Embryonic facial prominence (tissue), 1 donor: ENCODE data around the gene DHRS13.
"Not testable (repeated sequence)": the region's sequence is repeated elsewhere in the genome, so short reads cannot be mapped to it uniquely, and the experiment has no call there.

Experiments used
- DNase-seq: peaks from one replicate; pipeline ENCODE4 v3.0.0-alpha.2; 2016; ENCODE audit errors: extremely low spot score

DHRS13 gene

DNA sequence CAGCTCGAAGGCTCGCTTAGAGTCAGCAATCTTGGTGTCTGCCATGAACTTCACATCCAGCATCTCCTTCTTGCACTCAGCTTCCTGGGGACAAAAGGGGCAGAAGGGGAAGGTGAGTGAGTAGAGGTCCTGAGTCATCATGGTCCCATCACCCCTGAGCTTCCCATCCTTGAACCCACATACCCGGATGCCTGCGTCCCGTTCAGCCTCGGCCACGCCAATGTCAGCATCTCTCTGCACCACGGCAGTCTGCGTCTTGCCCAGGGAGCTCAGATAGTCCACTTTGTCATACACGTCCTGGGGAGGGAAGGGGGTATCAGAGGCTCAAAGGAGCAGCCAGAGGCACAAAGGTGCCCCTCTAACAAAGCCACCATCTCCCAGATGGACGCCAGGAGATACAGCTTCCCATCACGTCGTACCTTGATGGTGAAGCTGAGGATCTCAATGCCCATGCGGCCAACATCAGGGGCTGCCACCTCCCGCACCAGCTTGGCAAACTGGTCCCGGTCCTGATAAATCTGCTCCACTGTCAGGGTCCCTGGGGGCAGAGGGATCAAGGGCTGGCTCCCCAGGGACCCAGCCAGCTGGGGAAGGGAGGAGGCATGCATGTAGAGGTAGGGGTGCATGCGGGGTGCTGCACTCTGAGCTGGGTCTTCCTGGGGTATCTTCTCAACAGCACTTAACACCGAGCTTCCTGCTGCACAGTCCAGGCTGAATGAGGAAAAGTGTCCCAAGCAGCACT lies 20.6 kb downstream of the DHRS13 start:
- no peak for DNase-seq

DNA sequence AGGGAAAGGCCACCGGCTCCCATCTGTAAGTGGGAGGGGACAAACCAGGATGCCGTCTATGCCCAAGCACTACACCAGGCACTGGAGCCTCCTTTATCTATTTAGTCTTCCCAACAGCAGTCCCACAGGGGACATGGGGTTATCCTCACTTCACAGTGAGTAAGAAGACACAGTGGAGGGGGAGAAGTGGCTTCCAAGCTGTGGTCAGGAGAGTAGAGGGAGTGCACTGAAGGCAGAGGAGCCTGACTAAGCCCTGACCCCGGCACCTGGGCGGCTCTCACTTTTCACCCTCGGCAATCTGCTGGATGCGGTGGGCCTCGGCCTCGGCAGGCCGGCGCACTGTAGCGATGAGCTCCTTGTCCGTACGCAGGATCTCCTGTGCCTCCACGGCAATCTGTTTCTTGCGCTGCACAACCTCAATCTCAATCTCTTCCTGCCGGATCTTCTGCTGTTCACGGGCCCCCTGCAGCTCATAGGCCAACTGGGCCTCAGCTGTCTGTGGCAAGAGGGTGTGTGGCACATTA lies 21.3 kb downstream of the DHRS13 start:
- DNase-seq: no peak

DNA sequence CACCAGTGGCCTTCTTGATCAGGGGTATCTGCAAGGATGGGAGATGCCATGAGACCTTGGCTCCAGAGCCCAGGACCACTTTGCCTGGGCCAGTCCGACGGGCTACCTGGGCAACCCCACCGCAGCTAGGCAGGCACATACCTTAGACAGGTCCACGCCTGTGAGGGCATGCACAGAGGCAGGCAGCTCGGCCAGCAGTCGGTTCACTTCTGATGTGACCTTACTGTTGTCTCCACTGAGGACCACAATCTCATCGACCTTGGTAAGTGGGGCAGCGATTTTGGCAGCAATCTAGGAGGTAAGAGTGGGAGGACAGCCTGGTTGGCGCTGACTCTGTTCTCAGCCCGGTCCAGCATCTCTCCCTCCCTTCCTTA lies 22.3 kb downstream of the DHRS13 start:
- DNase-seq: no peak

DNA sequence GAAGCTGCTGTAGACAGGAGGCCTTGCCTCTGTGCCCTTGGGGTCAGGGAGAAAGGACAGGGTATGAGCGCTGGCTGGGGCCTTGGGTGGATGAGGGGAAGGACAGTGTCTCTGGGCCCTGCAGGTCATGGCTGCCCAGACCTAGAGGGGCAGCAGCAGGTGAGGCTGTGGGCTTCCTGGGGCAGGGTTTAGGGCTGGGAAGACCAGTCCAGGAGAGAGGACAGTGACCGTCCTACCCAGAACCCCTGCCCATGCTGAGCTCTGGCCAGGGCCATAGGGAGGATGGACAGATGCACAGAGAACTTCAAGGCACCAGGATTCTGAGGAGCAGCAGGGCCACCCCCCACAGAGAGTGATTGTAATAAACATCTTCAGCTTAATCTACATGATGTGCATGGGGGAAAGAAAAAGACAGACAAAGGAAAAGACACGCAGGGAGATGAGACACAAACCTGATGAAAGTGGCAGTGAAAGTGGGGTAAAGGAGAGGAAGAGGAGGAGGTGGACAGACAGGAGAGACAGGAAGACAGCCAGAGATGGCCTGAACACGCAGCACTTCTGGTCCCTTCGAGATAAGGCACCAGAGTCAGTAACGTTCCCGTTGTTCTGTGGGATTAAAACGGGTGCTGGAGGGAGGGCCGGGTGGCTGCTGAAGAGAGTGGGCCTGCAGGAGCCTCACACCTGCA lies 22.9 kb downstream of the DHRS13 start:
- no peak for DNase-seq

DNA sequence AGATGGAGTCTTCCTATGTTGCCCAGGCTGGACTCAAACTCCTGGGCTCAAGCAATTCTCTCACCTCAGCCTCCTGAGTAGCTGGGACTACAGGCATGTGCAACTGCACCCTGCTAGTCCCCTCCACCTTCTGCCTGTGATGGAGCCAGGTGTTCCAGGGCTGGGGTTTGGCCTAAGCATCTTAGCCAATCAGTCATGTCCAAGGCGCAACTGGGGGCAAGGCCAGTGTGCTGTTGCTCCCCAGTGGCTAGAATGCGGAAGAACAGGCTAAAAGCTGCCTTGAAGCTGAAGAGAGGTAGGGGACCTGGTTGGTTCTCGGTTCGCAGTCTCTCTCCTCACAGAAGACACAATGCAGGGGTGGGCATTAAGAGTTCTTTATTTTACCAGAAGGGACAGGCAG lies 23.9 kb downstream of the DHRS13 start:
- DNase-seq: no peak

DNA sequence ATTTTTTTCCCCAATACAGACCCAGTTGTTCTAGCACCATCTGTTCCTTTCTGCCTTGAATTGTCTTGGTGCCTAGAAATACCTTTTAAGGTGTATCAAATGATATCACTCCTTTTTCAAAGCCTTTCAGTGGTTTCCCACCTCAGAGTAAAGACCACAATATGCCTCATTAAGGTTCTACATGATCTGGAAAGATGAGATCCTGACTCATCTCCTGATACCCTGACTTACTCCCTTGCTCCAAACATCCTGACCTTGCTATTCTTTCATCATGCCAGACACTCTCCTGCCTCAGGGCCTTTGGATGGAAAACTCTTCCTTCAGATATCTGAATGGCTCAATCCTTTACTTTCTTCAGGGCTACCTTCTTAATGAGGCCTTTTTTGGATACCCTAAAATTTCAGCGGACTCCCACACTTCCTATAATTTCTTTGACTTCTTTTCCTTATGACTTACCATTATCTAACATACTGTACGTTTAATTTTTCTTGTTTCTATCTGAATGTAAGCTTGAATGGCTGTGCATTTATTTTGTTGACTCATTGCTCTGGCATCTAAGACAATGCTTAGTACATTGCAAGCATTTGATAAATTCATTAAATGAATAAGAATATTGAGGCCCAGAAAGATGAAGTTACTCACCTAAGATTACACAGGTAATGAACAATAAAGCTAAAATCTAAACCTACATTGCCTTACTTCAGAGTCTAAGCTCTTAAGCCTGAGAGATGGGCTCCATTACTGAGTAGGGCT lies 24.5 kb downstream of the DHRS13 start:
- DNase-seq: no peak

DNA sequence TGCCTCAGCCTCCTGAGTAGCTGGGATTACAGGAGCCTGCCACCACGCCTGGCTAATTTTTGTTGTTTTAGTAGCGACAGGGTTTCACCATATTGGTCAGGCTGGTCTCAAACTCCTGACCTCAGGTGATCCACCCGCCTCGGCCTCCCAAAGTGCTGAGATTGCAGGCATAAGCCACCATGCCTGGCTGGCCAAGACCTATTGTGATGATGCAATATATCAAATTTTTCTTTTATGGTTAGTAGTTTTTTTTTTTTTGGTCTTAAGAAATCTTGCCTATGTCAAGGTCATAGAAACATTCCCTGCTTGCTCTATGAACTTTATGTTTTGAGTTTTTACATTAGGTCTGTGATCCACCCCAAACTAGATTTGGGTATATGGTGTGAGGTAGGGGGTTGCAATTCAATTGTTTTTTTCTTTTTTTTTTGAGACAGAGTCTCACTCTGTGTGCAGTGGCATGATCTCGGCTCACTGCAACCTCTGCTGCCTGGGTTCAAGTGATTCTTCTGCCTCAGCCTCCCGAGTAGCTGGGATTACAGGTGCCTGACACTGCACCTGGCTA lies 25.6 kb downstream of the DHRS13 start:
- not testable (repeated sequence) for DNase-seq

DNA sequence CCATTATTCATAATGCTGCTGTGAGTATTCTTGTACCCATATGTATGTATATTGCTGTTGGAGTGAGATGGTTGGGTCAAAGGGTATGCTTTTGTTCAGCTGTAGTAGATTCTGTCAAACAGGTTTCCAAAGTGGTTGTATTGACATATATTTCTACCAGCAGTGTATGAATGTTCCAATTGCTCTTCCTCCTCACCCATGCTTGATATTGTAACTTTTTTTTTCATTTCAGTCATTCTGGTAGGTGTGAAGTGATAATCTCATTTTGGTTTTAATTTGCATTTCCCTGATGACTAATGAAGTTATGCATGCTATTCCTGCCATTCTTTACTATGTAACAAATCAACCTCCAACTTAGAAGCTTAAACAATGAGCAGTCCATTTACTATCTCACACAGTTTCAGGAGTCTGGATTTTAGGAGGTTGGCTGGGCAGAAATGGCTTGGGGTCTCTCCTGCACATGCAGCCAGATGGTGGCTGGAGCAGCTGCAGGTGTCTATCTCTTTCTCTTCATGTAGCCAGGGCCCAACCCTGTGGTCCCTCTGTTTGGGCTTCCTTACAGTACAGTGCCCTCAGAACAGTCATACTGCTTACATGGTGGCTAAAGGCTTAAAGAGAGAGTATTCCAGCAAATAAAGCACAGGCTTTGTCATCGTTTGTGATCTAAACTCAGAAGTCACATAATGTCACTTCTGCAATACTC lies 26.9 kb downstream of the DHRS13 start:
- DNase-seq: no peak

DNA sequence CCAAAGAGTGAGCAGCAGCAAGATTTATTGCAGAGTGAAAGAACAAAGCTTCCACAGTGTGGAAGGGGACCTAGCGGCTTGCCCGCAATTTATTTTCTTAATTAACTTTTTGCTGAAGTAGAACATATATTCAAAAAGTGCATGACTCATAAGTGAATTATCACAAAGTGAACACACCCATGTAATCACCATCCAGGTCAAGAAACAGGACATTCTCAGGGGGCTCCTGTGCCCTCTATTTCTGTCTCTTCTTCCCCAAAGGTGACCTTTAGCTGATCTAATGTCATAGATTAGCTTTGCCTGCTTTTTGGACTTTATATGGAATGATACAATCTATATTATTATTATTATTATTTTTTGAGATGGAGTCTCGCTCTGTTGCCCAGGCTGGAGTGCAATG lies 28.1 kb downstream of the DHRS13 start:
- DNase-seq: no peak

DNA sequence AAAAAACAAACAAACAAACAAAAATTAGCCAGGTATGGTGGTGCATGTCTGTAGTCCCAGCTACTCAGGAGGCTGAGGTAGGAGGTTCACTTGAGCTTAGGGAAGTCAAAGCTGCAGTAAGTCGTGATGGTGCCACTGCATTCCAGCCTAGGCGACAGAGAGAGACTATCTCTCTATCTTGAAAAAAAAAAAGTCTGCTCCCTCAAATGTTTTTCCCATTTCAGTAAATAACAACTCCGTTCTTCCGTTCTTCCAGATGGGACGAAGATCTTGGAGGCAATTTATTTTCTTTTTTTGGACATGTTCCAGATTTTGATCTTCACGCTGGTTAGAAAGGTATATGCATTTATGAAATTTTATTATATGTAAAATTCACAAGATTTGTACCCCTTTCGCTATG lies 29.0 kb downstream of the DHRS13 start:
- no peak for DNase-seq

DNA sequence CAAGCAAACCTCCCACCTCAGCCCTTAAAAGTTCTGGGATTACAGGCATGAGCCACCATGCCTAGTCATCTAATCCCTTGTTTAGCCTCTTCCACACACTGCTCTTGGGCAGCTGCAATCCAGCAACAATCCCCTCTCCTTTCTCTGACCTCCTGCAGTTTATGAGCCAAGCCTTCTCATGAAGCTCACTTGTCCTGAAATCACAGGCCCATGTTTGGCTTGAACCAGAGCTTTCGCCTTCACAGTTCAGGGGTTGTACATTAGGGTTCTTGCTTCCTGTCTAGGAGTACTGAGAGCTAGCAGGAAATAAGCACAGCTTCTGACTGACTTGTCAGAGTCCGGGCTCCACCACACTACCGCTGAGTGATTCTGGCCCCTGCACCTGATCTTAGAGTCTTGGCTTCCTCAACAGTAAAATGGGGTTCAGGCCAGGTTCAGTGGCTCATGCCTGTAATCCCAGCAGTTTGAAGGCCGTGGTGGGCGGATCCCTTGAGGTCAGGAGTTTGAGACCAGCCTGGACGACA lies 31.8 kb downstream of the DHRS13 start:
- DNase-seq: no peak

DNA sequence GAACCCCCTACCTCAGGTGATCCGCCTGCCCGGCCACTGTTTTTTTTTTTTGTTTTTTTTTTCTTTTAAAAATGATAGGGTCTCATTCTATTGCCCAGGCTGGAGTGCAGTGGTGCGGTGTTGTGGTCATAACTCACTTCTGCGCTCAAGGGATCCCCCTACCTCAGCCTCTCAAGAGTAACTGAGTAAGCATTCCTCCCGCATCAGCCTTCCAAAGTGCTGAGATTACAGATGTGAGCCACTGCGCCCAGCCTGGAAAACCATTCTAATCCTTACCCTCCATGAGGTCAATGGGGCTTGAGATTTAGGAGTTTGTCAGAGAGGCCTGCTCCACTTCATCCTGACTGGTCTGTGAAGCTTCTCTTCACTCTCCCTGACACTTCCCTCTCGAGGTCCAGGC lies 35.6 kb downstream of the DHRS13 start:
- DNase-seq: no peak

DNA sequence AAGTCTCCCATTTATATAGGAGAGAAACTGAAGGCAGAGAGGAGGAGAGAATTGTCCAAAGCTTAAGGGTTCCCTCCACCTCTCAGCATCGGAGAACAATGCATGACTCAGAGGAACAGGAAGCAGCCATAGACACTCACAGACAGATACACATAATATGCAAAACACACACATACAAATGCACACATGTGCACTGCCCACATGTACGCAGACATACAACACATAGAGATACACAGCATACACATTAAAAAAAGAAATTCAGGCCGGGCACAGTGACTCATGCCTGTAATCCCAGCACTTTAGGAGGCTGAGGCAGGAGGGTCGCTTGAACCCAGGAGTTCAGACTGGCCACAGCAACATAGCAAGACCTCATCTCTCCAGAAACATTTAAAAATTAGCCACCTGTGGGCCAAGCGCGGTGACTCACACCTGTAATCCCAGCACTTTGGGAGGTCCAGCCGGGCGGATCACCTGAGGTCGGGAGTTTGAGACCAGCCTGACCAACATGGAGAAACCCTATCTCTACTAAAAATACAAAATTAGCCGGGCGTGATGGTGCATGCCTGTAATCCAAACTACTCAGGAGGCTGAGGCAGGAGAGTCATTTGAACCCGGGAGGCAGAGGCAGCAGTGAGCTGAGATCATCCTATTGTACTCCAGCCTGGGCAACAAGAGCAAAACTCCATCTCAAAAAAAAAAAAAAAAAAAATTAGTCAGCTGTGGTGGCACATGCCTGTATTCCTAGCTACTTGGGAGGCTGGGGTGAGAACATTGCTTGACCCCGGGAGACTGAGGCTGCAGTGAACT lies 36.7 kb downstream of the DHRS13 start:
- no peak for DNase-seq

DNA sequence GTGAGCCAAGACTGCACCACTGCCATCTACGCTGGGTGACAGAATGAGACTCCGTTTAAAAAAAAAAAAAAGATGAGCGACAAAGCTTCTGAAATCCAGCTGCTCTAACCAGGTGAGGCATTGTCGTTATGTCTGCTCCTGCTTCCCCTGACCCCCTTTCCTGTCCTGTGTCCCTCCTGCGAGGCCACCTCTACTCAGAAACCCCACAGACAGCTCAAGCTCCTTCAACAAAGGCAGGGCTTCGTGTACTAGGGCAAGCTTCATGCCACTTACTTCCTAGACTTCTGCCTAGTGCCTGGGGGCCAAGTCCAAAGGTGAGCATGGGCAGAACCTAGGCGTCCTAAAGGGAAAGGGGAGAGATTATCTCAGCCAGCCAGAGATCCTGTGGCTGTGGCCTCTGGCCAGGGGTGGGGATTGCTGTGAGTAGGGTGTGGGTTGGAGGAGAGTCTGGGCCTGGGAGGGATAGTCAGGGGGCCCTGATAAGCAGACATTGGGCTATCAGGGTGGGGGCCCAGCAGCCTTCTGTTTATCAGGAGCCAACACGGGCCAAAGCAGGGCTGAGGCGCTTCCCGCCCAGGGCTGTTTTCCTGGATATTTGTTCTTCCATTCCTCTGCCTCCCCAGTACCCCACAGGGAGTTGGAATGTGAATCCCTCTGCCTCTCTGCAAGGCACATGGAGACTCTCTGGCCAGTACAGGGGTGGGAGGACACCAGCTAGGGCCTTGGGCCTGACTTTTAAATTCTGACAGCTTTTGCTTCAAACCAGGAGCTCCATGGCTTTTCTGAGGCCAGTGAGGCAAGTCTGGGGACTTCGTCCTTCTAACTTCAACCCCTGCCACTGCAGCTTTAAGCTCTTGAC lies 37.7 kb downstream of the DHRS13 start:
- DNase-seq: no peak

DNA sequence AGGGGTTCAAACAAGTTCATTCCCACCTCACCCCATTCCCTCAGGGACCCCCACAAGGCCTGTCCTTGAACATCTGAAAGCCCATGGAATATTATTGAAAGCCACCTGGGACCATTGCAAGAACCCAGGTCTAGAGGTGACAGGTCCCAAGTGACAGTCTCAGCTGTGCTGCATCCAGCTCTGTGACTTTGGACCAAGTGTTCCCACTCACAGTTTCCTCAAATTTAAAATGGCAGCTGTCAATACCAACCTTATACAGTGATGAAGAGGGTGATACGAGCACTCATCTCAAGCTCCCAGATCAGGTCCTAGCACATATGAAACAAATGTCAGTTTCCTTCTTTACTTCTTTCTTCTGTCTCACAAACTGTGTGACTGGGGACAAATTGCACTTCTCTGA lies 38.9 kb downstream of the DHRS13 start:
- no peak for DNase-seq

DNA sequence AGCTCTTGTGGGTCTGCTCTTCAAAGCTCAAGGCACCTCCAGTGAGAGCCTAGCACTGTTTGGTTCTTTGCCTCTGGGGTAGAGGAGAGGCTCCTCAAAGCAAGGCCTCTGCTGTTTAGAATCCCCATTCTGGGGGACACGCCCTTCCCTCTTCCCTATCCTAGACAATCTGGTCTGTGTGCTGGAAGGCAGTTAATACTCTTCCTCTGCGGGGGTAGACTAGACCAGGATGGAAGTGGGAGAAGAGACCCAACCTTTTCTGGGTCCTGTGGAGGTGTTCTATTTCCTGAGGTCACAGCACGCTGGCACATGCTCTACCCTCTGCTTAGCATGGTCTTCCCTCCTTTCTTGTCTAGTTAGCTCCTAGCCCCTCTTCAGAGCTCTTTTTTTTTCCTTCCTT lies 40.3 kb downstream of the DHRS13 start:
- DNase-seq: no peak

DNA sequence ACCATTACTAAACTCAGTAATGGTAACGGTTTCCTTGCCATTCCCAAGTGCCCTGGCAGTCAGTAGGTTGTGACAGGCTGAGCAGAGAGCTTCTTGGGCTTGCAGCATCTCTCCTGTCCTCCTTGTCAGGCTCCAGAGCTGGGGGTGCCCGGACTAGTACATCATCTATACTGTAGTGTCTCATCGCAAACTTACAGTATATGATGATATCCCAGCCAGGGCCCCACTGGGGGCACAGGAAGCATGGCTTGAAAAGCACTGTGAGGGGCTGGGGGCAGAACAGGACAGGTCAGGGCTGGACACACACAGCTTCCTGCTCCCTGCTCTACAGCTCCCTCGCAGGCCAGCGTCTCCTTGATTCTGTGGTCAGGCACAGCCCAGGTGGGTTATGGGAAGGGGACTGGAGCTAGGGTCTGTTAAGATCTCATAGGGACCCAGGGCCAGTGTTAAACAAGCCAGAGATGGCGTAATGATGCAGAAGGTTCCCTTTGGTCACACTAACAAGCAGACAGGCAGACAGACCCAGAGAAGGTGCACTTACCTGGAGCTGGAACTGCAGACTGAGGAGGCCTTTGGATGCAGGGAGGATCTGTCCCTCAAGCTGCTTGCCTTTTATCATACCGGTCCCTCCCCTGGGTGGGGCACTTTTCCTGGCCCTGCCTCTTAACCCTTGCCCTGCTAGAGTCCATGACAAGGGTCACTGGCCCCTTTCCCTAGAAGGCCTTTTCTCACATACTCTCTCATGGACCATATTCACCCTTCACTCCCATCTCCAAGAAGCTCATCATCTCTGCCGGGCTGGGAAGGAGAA lies 41.3 kb downstream of the DHRS13 start:
- no peak for DNase-seq

DNA sequence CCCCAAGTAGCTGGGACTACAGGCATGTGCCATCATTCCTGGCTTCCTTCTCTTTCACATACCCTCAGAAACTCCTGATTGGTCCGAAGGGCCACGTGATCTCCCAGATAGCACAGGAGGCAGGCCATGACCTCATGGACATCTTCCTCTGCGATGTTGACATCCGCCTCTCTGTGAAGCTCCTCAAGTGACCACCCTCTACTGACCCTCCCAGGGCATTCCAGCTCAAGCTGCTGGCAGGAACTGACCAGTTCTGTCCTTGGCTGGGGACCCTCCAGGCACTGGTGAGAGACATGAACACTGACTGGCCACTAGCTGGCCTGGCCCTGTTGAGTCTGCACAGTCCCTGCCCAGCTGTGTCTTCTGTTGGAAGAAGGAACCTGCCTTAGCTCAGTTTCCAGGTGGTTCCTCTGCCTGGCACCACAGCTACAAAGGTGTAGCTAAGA lies 42.5 kb downstream of the DHRS13 start:
- no peak for DNase-seq
